SW480 (cell line): ENCODE measurements around the gene EMP1.

Experiments
- DNase-seq: peaks from one replicate; pipeline ENCODE4 v3.0.0-alpha.2; 2016; ENCODE audit warnings: low spot score

EMP1 gene, protein sequence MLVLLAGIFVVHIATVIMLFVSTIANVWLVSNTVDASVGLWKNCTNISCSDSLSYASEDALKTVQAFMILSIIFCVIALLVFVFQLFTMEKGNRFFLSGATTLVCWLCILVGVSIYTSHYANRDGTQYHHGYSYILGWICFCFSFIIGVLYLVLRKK

DNA sequence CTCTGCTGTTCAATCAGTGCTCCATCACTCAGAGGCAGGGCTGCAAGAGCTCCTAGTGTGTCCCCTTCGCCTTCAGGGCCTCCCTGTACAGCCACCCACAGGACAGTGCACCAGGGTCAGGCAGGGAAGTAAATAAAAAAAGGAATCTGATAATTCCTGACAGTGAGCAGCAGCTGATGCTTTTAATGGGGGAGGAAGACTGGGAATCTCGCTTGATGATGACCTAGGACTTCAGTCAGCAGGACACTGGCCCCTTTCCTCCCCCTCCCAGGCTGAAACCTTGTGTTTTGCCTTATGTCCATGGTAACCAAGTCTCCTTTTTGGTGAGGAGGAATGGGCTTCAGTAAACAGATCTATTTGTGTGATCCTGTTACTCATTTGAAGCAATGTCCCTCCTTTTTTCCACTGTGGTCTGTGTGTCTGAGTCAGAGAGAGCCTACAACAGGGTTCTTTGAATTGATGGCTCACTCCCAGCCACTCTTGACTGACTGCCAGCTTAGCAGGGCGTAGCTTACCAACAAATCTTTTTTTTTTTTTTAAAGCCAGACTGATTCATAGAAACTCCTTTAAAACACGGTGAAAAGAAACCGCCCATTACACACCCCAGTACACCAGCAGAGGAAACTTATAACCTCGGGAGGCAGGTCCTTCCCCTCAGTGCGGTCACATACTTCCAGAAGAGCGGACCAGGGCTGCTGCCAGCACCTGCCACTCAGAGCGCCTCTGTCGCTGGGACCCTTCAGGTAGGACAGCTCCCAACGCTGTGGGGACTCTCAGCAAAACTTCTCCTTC lies at the start of gene EMP1:
Gene EMP1, plus strand, starts transcription at position 597 of the 792 bp plus-strand sequence. CDS start 14,785 bp downstream, outside the sequence.
- peak; percentile 99 for DNase-seq

DNA sequence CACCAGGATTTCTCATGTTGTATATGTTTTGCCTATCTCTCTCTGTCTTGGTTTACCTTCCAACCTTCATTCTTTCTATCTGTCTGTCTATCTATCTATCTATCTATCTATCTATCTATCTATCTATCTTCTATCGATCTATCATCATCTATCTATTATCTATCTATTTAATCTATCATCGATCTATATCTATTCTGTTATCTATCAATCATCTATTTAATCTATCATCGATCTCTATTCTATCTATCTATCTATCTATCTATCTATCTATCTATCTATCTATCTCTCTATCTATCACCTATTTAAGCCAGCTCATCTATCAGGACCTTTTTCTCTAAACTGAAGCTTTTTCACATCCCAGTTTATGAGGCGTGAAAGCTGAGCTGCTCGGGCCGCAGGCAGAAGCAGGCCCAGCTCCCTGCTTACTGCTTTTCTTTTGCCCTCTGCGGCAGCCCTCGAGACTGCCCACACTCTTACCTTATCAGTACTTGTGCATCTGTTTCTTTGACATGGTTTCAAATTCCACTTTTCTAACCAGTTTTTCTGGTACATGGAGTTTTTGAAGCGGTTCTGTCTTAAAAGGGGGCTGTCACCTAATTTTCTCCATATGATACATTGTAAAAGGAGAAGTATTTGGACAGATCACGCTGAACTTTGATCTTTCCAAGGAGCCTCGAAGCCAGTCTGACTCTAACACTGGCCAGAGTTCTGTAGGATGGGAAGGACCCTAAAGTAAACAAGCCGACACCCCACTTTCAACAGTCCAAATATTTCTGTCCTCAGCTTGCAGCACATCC lies 48.6 kb upstream of the EMP1 start:
- DNase-seq = no peak

DNA sequence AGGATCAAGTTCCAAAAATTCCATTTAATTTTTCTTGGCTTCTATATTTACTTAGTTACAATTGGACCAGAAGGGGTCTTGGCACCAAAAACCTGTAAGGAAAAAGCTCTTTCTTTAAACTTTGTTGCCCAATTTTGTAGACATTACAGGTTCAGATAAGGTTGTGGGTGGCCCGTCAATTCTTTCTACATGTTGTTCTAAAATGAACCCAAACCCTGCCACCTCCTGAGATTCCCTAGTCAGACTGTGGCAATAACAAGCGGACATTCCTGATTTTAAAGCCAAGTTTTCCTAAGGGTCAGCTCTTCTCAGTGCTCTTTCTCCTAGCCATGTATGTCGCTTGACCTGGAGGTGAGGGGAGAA lies 48.1 kb upstream of the EMP1 start:
- no peak for DNase-seq

DNA sequence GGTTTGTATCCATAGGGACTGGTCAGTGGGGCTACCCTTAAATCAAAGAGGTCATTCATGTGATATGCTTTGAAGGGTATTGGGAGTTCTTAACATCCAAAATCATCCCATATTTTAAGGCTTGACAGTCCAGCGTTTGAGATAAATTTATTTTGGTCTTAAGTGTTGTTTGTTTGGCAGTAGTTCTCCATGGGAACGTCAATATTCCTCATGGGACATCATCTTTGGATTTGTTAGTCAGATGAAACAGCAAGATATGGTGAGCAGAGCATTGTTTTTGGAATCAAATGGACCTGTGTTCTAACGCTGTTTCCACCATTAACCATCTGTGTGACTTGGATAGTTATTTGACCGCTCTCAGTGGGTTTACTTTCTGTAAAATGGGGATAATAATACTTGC lies 47.1 kb upstream of the EMP1 start:
- no peak for DNase-seq

DNA sequence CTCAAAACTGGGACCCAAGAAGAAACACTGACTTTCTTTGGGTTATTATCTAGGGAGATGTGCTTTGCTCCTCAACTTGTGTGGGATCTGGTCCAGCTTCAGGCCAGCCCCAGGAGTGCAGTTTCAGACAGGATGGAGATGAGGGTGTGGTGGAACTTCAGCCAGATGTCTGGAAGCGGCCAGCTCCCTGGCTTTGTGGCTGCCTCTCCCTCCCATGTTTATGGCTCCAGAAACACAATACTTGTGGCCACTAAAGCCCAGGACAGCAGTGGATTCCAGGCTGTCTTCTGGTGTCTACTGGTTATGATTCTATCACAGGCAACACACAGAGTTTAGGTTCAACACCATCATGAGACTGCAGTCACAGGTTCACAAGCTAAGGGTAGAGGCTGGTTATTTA lies 44.2 kb upstream of the EMP1 start:
- peak; percentile 30 for DNase-seq

DNA sequence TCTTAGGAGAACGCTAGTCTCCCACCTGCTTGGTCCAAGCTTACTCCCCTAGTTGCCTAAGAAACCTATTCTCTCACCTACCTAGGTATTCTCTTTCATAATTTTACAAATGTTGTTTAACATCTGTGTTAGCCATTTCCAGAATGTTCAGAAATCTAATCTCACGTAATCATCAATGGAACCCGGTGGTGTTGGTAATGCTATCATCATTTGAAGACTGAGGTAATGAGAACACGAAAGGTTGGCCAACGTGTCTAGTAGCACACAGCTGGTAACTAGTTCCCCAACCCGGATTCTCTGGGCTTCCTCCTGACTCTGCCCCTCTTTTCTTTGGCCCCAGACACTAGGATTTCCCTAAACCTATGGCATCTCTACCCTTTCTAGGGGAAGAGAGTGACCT lies 43.8 kb upstream of the EMP1 start:
- DNase-seq = no peak

DNA sequence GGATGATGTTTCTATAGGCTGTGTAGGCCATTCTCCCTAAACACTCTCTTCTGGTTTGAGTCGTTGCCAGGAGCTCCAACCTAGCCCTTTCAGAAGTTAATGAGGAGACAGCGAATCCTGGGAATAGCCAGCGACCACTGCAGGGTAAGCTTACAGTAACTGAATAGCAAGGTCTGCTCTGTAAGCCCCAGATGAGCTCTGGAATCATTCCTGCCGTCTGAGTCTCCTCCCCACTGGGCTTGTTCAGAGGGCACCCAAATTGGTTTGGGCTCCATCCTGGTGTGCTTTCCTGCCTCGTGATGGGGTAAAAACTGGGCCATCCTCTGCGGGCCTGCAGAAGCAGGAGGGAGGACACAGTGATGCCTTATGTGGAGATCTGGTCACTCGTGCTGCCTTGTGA lies 43.3 kb upstream of the EMP1 start:
- DNase-seq = no peak

DNA sequence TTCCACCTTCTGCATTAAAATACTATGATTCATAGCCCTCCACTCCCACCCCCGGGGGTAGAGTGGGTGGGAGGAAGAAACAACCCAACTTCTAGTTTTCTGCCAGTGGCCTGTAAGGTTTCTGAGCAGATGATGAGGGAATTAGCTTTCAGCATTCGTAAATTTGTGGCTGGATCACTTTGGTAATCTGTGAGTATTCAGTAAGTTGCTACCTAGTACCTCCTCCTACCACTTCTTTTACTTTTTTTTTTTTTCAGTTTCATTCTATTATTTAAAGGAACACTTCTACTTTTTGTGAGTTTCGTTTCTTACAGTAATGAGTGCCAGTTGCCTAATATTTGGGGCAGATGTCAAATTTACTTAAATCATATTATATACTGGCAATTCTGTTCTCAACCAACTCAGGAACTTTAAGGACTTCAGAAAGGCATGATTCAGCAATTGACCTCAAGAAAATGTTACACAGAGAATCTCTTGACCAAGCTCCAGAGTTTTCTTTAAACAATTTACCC lies 42.4 kb upstream of the EMP1 start:
- no peak for DNase-seq

DNA sequence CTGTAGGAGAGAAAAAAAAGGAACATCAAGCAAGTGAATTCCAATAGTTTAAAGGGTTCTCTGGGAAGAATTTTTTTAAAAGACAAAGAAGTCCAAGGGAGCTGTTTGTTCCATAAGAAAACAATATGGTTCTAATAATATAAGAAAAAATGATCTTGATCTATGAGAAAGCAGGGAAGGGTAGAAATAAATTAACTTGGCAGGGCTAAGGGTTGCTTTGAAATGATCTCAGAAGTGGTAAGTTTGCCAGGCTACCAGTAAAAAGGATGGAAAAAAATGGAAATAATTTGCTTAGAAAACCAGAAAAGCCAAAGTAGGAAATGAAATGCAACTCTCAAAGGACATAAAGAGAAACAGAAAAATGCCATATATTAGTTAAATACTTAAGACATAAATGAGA lies 41.7 kb upstream of the EMP1 start:
- no peak for DNase-seq

DNA sequence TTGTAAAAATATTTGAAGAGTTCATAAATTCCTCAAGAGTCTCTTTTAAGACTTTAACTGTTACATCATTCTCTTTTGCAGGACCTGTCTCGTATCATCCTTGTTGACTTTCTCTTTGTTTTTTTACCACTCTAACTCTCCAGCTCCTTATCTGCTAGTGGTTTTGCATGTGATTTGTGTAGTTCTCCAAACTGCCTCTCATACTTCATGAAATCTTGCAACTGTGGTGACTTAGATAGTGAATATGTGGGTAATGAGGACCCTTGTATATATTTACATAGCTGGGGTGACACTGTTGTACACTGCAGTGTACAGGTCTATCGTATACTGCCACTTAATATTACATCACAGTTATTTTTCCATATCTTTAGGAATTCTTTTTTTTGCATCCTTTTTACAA lies 40.2 kb upstream of the EMP1 start:
- DNase-seq = no peak

DNA sequence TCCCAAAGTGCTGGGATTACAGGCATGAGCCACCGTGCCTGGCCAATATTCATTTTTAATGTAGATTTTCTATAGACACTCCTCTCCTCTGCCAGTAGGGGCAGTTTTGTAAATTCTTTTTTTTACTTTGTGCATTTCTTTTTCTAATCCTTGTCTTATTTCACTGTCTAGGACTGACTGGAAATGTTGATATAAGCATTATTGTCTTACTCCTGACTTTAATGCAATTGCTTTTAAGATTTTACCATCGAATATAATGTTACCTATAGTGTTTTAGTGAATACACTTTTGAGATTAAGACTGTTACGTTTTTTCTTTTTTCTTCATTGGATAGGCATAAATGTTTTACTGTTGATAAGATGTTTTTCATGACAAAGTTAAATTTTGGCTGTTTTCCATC lies 35.4 kb upstream of the EMP1 start:
- DNase-seq = no peak

DNA sequence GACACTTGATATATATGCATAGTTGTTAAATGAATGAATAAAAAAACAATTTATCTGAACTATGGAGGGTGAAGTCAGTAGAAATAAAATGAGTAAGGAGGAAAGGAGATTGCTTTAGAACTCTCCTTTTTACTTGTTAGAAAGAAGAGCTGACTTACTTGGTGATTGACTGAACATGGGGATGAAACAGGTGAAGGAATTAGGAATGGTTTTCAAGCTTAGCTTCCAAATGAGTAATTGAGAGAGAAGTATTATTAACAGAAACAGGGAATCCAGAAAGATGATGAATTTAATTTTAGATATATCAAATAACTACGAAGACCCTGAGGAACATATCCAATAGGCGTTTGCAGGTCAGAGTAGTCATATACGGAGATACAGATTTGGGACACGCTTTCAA lies 33.6 kb upstream of the EMP1 start:
- no peak for DNase-seq

DNA sequence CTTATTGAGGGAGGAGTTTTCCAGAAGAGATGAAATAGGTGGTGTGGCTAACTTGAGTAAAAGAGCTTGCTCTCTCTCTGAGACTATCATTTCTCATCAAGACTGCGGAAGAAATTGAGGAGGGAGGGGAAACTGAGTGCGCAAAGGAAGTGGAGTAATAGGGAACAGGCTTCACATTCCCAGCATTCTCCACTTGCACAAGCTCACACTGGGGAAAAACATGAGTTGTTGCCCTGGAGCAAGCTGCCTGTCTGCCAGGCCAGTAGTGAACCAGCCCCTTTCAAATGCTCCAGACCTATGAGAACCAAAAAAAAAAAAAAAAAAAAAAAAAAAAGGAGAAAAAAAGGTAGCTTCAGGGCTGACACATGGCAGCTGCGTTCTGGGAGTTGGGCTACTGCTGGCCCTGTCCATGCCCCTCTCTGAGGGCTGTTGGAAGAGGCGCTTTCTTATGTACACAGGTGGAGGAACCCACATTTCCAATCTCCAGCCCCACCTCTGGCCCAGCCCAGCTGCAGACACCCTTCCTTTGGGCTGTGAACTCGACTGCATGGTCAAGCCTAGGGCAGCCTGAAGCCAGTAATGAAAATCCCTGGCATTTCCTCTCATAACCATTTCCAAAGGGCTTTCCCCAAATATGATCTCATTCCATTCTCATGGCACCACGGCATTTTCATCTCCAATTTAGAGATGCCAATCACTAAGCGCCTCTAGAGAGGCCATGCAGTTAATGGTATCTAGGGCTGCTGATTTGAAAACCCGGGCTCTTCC lies 32.5 kb upstream of the EMP1 start:
- no peak for DNase-seq

DNA sequence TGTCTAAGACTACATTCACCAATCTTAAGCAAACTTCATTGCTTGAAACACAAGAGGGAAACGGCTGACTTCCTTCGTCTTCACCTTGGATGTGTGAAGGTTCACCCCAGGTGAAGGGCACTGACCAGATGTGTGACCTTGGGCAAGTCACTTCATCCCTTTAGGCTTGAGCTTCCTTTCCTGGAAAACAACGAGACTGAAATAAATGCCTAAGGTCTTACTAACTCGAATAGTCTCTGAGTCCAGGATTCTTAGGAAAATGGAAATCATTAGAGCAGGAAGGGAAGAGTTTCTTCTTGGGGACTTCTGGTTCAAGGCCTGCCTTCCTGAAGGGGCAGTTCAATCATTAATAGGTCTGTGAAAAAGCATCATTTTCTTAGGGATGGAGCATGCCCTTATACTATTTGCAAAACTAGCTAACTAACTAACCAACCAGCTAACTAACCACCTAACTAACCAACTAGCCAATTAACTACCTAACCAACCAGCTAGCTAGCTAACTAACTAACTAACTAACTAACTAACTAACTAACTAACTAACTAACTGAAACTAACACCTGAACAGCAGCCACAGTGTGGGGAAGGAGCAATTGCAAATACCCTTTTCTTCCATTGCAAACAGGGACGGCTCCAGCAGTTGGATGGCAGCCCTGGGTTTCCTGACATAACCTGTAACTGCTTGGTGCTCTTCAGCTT lies 31.5 kb upstream of the EMP1 start:
- DNase-seq = no peak

DNA sequence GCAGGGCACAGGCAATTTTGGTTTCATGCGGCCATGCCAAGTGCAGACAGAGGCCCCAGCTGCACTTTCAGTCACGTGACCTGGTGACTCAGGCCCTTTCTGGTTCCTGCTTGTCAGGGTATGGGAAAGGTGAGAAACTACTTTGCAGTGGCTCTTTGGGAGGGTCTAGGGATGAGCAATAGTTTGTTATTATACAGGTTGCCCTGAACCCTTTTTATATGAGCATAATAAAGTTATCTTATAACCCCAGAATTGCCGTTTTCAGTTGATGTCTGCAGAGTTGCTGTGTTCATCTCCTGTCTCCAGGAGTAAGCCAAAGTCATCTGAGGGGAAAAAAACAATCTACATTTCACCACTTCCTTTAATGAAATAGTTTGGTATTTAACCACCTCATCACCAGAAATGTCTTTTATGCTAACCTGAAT lies 30.9 kb upstream of the EMP1 start:
- peak; percentile 90 for DNase-seq

DNA sequence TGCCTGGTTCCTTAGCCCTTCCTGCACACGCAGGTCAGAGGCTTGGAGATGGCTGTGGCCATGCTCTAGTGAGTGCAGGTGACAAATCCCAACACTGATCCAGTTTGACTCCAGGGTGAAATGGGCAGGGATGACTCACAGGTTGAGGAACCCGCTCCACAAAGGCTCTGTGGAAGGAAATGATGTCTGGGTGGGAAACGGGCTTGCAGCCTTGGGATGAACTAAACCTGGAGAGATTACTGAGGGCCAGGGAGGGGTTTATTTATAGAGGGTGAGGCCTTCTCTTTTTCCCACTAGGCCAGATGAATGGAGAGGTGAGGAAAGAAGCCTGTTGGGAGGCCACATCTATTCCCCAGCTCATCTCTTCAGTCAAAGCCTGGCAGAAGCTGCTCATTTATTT lies 29.3 kb upstream of the EMP1 start:
- DNase-seq = peak; percentile 60

DNA sequence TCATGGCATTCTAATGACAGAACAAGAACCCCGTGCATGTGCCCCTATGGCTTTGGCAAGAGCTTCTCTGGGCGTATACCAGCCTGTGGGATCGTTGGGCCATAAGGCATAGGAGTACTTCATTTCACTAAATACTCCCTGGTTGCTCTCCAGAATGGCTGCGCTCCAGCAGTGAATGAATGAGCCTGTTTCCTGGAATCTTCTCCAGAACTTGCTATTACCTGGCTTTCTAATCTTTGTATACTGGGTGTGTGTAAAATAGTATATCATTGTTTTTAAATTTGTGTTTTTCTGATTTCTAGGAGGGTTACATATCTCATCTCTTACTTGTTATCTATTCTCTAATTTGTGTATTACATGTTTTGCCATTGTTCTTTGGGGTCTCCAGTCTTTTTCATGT lies 28.6 kb upstream of the EMP1 start:
- DNase-seq = no peak

DNA sequence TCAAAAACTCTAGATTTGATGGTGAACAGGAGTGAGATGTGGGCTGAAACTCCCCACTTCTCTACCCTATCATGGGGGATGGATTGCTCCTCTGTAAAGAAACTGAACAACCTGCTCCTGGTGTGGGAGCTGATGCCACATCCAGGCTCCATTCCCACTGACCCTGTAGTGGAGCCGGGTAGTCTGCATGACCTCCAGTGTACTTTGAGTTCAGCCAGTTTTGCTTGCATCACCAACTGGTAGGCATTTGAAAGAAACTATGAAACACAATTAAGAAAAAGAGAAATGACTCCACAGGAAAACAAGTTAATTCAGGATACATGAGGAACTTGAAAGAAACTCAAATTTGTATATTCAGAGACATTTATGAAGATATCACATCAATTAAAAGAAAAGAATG lies 27.3 kb upstream of the EMP1 start:
- no peak for DNase-seq

DNA sequence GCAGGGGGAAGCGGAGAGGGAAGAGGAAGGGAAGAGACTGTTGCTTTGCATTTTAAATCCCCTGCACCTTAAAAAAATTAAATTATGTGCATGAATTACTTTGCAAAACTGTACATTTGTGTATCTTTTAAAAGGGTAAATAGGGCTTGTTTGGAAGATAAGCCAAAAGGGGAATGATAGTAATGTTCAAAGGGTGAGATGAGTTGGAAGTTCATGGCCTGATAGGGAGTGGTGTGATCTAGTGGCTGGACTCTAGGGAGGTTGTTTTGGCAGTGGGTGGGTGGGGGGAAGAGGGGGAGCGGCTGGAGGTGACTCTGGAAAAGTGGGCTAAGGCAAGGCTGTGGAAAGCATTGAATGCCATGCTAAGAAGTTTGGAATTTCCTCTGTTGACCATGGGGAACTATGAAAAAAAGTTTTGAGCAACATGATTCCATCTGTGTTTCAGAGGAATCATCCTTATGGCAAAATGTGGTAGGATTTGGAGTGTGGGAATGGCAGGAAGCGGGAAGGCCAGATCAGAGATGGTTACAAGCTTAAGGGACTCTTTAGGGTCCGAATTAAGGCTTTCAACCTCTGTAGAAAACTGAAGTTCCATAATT lies 25.5 kb upstream of the EMP1 start:
- no peak for DNase-seq

DNA sequence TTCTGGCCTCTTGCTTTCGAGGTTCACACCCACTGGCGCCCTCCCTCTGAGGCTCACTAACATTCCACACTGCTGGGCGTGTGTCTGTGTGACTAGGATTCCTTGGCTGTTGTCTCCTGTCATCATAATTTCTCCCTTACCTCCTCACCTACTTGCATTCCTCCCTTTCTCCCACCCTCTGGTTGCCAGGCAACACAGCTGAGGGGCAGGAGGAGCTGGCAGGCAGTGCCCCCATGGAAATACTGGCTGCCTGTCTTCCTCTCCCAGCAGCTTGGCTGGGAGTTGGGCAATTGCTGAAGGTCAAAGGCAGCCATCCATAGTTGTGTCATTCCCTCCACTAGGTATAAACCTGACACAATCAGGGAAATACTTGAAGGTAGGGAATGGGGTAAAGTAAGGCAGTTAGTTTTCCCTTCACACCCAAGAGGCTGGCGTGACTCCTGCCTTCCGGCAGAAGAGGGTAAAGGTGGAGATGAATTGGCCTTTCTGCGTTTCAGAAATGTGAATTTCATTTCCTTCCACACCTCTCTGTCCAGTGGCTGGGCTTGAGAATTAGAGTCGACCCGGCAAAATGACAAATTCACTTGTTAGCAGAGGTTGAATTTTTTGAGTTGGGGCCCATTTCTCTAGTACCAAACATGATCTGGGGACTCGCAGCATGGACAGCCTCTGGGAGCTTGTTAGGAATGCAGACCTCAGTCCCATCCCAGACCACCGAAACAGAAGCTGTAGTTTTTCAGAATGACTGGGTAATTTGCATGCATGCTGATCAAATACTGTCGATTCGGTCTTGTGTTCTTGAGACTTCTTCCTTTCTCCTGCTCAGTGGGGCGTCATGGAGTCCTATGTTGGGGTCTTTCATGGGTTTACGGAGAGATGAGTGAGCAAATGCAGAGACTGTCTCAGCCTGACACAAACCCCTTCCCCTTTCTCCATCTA lies 24.3 kb upstream of the EMP1 start:
- peak; percentile 82 for DNase-seq
